Testis (tissue), 2 donors: ENCODE data around the gene SRP54.

Source experiments
- POLR2A ChIP-seq: fragments of 450-650 bp; IDR thresholded peaks from one replicate; pipeline ENCODE4 v1.6.1; 2017; ENCODE audit warnings: antibody characterized with exemption, mild to moderate bottlenecking, moderate library complexity
- TF ChIP-seq, protein P1 (sequence below), 3 experiments: fragments of 450-650 bp in 2 of 3; fragments of 200-600 bp in 1 of 3; sonication (generic) in 1 of 3; IDR thresholded peaks; one replicate each; pipeline ENCODE4 v1.5.1; 2016 to 2019; ENCODE audit warnings: antibody characterized with exemption in 3 of 3, mild to moderate bottlenecking in 2 of 3, moderate library complexity in 1 of 3

DNA sequence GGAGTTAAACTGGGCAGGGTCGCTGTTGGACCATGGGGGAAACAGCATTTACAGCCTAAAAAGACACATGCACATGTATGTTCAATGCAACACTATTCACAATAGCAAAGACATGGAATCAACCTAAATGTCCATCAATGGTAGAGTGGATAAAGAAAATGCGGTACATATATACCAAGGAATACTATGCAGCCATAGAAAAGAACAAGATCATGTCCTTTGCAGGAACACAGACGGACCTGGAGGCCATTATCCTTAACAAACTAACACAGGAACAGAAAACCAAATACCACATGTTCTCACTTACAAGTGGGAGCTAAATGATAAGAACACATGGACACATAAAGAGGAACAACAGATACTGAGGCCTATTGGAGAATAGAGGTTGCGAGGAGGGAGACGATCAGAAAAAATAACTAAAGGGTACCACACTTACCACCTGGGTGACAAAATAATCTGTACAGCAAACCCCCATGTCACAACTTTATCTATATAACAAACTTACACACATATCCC, 25.0 kb upstream of the SRP54 start:
- TF ChIP-seq, protein P1, sequence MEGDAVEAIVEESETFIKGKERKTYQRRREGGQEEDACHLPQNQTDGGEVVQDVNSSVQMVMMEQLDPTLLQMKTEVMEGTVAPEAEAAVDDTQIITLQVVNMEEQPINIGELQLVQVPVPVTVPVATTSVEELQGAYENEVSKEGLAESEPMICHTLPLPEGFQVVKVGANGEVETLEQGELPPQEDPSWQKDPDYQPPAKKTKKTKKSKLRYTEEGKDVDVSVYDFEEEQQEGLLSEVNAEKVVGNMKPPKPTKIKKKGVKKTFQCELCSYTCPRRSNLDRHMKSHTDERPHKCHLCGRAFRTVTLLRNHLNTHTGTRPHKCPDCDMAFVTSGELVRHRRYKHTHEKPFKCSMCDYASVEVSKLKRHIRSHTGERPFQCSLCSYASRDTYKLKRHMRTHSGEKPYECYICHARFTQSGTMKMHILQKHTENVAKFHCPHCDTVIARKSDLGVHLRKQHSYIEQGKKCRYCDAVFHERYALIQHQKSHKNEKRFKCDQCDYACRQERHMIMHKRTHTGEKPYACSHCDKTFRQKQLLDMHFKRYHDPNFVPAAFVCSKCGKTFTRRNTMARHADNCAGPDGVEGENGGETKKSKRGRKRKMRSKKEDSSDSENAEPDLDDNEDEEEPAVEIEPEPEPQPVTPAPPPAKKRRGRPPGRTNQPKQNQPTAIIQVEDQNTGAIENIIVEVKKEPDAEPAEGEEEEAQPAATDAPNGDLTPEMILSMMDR (IDR thresholded peaks at IDR 0.05), result no peak
- no peak for TF ChIP-seq POLR2A
